Esophagus mucosa (tissue), 1 donor: ENCODE measurements around the gene RNF169. TPM values are rescaled to one million over a fixed set of nuclear protein-coding genes. Genes with fewer than 3 reads are reported as not detected.

Source experiments
- ATAC-seq: fragments of 200-7000 bp; cut with Tn5 transposase; one replicate; pipeline ENCODE4 v1.9.1; 2020
- total RNA-seq: library from RNA; stranded (reverse); gene quantifications from one replicate; pipeline ENCODE4 v1.2.4, GENCODE V29; 2023
- donor health status: DM: yes; HTN: yes; CAD: no.

The RNF169 gene
- 12.4 TPM for total RNA-seq

- ATAC-seq, result peak; percentile 99
Observed at GRCh38 chr11:74748211-74749126, at the start of gene RNF169. RNF169 (plus strand) TSS chr11:74748849; CDS start chr11:74748881, 32 bp downstream.

GRCh38 chr11:74699615-74700396, 48.8 kb upstream of the RNF169 start:
- no peak for ATAC-seq

- no peak for ATAC-seq
Observed at GRCh38 chr11:74701351-74701750, 47.3 kb upstream of the RNF169 start.

GRCh38 chr11:74702383-74703007, 46.2 kb upstream of the RNF169 start:
- ATAC-seq, result peak; percentile 70

- ATAC-seq, result no peak
Observed at GRCh38 chr11:74703211-74703610, 45.4 kb upstream of the RNF169 start.

- ATAC-seq, result no peak
Observed at GRCh38 chr11:74707182-74707581, 41.5 kb upstream of the RNF169 start.

- no peak for ATAC-seq
Observed at GRCh38 chr11:74707602-74708510, 40.8 kb upstream of the RNF169 start.

- ATAC-seq, result no peak
Observed at GRCh38 chr11:74709175-74709574, 39.5 kb upstream of the RNF169 start.

GRCh38 chr11:74710281-74710938, 38.2 kb upstream of the RNF169 start:
- no peak for ATAC-seq

GRCh38 chr11:74713686-74714085, 35.0 kb upstream of the RNF169 start:
- no peak for ATAC-seq

GRCh38 chr11:74714904-74715303, 33.7 kb upstream of the RNF169 start:
- ATAC-seq, result no peak

GRCh38 chr11:74717221-74717969, 31.3 kb upstream of the RNF169 start:
- no peak for ATAC-seq

- ATAC-seq, result no peak
Observed at GRCh38 chr11:74719011-74719410, 29.6 kb upstream of the RNF169 start.

GRCh38 chr11:74720596-74721478, 27.8 kb upstream of the RNF169 start:
- peak; percentile 17 for ATAC-seq

GRCh38 chr11:74721479-74721835, 27.2 kb upstream of the RNF169 start:
- ATAC-seq, result no peak

GRCh38 chr11:74723511-74723910, 25.1 kb upstream of the RNF169 start:
- ATAC-seq, result no peak

- ATAC-seq, result no peak
Observed at GRCh38 chr11:74725701-74726100, 22.9 kb upstream of the RNF169 start.

GRCh38 chr11:74726547-74727182, 22.0 kb upstream of the RNF169 start:
- peak; percentile 95 for ATAC-seq

GRCh38 chr11:74729397-74729796, 19.3 kb upstream of the RNF169 start:
- ATAC-seq, result no peak
